ENCODE measurements around the gene RPL10.
"Not testable (repeated sequence)": the region's sequence is repeated elsewhere in the genome, so short reads cannot be mapped to it uniquely, and the experiment has no call there.

DNA sequence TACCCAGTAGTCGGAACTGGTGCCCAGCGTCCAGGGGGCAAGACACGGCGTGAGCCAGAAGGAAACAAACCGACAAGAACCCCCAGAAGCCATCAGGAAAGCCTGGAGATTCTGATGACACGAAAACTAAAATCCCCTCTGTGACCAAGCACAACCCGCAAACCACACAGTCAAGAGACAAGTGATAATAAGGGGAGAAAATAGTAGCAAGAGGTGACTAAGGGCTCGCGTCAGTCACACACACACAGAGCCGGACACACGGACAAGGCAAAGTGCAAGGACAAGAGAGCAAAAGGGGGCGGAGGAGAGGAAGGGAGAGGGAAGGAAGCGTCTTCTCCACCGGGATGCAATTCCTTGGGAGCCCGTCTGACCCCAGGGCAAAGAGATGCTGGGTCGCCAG, 9.5 kb upstream of the RPL10 start:
- TF ChIP-seq, protein P1, sequence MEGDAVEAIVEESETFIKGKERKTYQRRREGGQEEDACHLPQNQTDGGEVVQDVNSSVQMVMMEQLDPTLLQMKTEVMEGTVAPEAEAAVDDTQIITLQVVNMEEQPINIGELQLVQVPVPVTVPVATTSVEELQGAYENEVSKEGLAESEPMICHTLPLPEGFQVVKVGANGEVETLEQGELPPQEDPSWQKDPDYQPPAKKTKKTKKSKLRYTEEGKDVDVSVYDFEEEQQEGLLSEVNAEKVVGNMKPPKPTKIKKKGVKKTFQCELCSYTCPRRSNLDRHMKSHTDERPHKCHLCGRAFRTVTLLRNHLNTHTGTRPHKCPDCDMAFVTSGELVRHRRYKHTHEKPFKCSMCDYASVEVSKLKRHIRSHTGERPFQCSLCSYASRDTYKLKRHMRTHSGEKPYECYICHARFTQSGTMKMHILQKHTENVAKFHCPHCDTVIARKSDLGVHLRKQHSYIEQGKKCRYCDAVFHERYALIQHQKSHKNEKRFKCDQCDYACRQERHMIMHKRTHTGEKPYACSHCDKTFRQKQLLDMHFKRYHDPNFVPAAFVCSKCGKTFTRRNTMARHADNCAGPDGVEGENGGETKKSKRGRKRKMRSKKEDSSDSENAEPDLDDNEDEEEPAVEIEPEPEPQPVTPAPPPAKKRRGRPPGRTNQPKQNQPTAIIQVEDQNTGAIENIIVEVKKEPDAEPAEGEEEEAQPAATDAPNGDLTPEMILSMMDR (IDR thresholded peaks at IDR 0.05), result not testable (repeated sequence)
- not testable (repeated sequence) for TF ChIP-seq EP300, POLR2A (IDR thresholded peaks at IDR 0.05)

All from tibial nerve (tissue), 4 donors.